Hepatocyte (in vitro differentiated cells): ENCODE data around the gene ATG16L2.

Experiments used
- EZH2phosphoT487 ChIP-seq: fragments of 200-600 bp; sonication (generic); IDR thresholded peaks from one replicate; pipeline ENCODE4 v1.6.1; 2018; ENCODE audit warnings: antibody characterized with exemption, mild to moderate bottlenecking, low read depth, moderate library complexity; ENCODE audit not compliant: unreplicated experiment, severe bottlenecking
- TF ChIP-seq, protein P1 (sequence below): fragments of 200-600 bp; sonication (generic); IDR thresholded peaks from 2 replicates; pipeline ENCODE4 v1.5.1; 2016; ENCODE audit warnings: antibody characterized with exemption, mild to moderate bottlenecking; ENCODE audit not compliant: poor library complexity

GRCh38 chr11:72778535-72779494 lies 35.4 kb upstream of the ATG16L2 start:
- TF ChIP-seq, protein P1, sequence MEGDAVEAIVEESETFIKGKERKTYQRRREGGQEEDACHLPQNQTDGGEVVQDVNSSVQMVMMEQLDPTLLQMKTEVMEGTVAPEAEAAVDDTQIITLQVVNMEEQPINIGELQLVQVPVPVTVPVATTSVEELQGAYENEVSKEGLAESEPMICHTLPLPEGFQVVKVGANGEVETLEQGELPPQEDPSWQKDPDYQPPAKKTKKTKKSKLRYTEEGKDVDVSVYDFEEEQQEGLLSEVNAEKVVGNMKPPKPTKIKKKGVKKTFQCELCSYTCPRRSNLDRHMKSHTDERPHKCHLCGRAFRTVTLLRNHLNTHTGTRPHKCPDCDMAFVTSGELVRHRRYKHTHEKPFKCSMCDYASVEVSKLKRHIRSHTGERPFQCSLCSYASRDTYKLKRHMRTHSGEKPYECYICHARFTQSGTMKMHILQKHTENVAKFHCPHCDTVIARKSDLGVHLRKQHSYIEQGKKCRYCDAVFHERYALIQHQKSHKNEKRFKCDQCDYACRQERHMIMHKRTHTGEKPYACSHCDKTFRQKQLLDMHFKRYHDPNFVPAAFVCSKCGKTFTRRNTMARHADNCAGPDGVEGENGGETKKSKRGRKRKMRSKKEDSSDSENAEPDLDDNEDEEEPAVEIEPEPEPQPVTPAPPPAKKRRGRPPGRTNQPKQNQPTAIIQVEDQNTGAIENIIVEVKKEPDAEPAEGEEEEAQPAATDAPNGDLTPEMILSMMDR, result no peak
- TF ChIP-seq EZH2phosphoT487, result no peak
